Measurements from ENCODE around the gene SNX30.
A peak's percentile ranks its signal among the peaks of the same experiment; 100 is the strongest.

The SNX30 gene

DNA sequence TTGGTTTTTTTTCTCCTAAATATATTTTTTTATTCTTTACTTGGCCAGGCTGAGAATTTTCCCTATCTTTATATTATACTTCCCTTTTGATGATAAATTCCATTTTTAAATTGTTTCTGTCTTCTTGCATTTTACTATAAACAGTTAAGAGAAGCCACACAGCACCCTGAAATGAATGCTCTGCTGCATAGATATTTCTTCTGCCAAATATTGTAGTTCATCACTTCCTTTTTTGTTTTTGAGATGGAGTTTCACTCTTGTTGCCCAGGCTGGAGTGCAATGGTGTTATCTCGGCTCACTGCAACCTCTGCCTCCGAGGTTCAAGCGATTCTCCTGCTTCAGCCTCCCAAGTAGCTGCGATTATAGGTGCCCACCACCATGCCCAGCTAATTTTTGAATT is 24.1 kb upstream of the SNX30 start:
- Histone ChIP-seq H3K36me3 (replicated peaks) (no peaks in the 10 kb centered on the region), H3K27ac (no peak overlapping the region), H3K27me3 (replicated peaks) (no peaks in the 10 kb centered on the region), H3K4me3 (ENCODE audit: low read depth, low read length) (no peak overlapping the region)
- TF ChIP-seq, protein P1, sequence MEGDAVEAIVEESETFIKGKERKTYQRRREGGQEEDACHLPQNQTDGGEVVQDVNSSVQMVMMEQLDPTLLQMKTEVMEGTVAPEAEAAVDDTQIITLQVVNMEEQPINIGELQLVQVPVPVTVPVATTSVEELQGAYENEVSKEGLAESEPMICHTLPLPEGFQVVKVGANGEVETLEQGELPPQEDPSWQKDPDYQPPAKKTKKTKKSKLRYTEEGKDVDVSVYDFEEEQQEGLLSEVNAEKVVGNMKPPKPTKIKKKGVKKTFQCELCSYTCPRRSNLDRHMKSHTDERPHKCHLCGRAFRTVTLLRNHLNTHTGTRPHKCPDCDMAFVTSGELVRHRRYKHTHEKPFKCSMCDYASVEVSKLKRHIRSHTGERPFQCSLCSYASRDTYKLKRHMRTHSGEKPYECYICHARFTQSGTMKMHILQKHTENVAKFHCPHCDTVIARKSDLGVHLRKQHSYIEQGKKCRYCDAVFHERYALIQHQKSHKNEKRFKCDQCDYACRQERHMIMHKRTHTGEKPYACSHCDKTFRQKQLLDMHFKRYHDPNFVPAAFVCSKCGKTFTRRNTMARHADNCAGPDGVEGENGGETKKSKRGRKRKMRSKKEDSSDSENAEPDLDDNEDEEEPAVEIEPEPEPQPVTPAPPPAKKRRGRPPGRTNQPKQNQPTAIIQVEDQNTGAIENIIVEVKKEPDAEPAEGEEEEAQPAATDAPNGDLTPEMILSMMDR (IDR thresholded peaks at IDR 0.05; ENCODE audit: low read depth, low read length, missing control alignments) = no peak
- in situ Hi-C loops (cut with HindIII; ENCODE audit: low pct_ligation_motif_present, low sequenced_read_pairs) = no loop called here
- DNase-seq = no peak

DNA sequence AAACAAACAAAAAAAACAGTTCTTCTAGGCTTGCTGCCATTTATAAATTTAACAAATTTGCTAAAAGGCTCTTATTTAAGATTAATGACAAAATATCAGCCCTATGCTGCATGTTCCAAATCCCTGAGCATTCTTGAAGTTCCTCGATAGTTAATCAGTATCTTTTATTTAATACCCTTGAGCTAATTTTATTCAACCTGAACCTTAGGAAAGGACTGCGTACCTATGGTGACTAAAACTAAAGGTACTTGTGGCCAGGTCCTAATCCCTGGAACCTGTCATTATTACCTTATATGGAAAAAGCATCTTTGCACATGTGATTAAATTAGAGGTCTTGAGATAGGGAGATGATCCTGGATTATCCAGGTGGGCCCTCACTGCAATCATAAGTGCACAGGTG is 22.2 kb upstream of the SNX30 start:
- in situ Hi-C loops (cut with HindIII; ENCODE audit: low pct_ligation_motif_present, low sequenced_read_pairs) = no loop called here
- no peak for DNase-seq
- no peaks in the 10 kb centered on the region for H3K36me3 ChIP-seq (replicated peaks)
- no peak overlapping the region for H3K4me3 ChIP-seq (ENCODE audit: low read depth, low read length)
- H3K27ac ChIP-seq = no peak overlapping the region
- no peaks in the 10 kb centered on the region for H3K27me3 ChIP-seq (replicated peaks)
- TF ChIP-seq, protein P1 (IDR thresholded peaks at IDR 0.05; ENCODE audit: low read depth, low read length, missing control alignments) = no peak

DNA sequence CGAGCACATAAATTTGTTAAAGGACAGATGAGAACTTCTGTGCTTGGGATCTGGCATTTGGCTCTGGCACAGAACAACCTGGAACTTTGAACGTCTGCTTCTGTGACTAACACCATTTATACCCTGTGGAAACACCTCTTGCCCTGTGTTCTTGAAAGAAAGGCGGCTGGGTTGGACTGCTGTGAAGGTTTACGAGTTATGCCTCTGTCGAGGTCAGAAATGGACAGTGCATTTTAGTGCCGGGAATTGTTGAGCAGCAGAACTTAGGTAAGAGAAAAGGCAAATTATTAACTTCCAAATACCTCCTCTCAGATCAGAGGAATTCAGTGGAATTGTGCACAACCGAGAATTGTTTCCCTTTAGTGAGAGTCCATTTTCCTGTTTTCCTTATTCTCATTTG is 18.6 kb upstream of the SNX30 start:
- no peak overlapping the region for H3K27ac ChIP-seq
- no peak for DNase-seq
- TF ChIP-seq, protein P1 (IDR thresholded peaks at IDR 0.05; ENCODE audit: low read depth, low read length, missing control alignments) = no peak
- in situ Hi-C loops (cut with HindIII; ENCODE audit: low pct_ligation_motif_present, low sequenced_read_pairs) = no loop called here
- H3K4me3 ChIP-seq (ENCODE audit: low read depth, low read length) = no peak overlapping the region
- H3K36me3 ChIP-seq (replicated peaks) = no peaks in the 10 kb centered on the region
- no peaks in the 10 kb centered on the region for H3K27me3 ChIP-seq (replicated peaks)

DNA sequence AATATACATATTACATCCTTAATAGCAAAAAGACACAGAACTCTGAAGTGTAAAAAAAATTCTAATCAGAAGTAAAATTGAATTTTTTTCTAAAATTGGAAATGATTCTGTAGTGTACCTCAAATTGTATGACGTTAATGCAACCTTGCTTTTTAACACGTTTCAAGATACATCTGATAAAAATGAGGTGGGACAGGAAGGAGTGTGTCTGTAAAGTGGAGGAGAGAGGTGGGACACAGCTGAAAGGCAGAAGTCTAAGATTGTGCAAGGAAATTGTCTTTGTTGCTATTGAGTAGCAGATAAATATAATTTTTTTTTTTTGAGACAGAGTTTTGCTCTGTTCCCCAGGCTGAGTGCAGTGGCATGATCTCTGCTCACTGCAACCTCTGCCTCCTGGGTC is 15.7 kb upstream of the SNX30 start:
- TF ChIP-seq, protein P1 (IDR thresholded peaks at IDR 0.05; ENCODE audit: low read depth, low read length, missing control alignments) = no peak
- no peaks in the 10 kb centered on the region for H3K27me3 ChIP-seq (replicated peaks)
- no peak overlapping the region for H3K4me3 ChIP-seq (ENCODE audit: low read depth, low read length)
- H3K27ac ChIP-seq = no peak overlapping the region
- H3K36me3 ChIP-seq (replicated peaks) = no peaks in the 10 kb centered on the region
- in situ Hi-C loops (cut with HindIII; ENCODE audit: low pct_ligation_motif_present, low sequenced_read_pairs) = no loop called here
- no peak for DNase-seq

DNA sequence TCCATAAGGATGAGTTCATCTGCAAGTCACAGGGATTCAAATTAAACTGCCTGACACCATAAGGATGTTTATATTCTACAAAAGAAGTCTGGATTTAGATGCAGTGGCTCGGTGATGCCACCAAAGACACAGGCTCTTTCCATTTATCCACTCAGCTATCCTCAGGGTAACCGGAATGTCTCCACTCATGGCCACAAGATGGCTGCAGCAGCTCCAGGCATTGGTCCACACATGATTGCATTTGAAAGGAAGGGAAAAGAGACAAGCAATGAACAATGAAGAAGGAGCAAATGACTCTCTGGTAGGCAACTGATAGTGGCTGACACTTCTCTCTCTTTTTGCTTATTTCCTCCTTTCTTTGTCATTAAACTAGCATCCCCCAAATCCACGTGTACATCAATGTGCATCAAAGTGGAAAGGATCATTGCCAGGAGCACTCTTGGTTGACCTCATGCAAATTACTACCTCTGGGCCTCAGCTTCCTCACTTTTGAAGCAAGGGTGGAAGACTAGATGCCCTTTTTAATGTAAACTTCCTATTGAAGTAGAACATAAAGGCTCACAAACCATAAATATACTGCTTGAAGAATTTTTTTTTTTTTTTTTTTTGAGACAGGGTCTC is 7.2 kb upstream of the SNX30 start:
- TF ChIP-seq, protein P1 (IDR thresholded peaks at IDR 0.05; ENCODE audit: low read depth, low read length, missing control alignments) = peak; percentile 51
- H3K4me3 ChIP-seq (ENCODE audit: low read depth, low read length) = no peak overlapping the region
- no peaks in the 10 kb centered on the region for H3K36me3 ChIP-seq (replicated peaks)
- H3K27ac ChIP-seq = no peak overlapping the region
- no peaks in the 10 kb centered on the region for H3K27me3 ChIP-seq (replicated peaks)
- DNase-seq = no peak
- in situ Hi-C loops (cut with HindIII; ENCODE audit: low pct_ligation_motif_present, low sequenced_read_pairs) = no loop called here

DNA sequence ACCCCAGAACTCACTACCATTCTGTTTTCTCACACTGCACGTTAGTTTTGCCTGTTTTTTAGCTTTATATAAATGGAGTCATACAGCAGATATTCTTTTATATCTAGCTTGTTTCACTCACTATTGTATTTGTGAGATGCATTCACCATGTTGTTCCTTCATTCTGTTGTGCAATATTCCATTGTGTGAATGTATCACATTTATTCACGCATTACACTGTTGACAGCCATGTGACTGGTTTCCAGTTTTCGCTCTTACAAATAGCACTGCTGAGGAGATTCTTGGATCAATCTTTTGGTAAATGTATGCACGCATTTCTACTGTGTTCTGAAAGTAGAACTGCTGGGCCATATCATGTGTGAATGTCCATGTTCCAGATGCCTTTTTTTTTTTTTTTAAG is 6.4 kb upstream of the SNX30 start:
- no peaks in the 10 kb centered on the region for H3K36me3 ChIP-seq (replicated peaks)
- DNase-seq = no peak
- H3K27ac ChIP-seq = no peak overlapping the region
- in situ Hi-C loops (cut with HindIII; ENCODE audit: low pct_ligation_motif_present, low sequenced_read_pairs) = no loop called here
- TF ChIP-seq, protein P1 (IDR thresholded peaks at IDR 0.05; ENCODE audit: low read depth, low read length, missing control alignments) = no peak
- H3K4me3 ChIP-seq (ENCODE audit: low read depth, low read length) = no peak overlapping the region
- H3K27me3 ChIP-seq (replicated peaks) = no peaks in the 10 kb centered on the region

Data from brain microvascular endothelial cell (primary cell).